Measurements from ENCODE around the gene RBMS3. TPM values are rescaled to one million over a fixed set of nuclear protein-coding genes. Genes with fewer than 3 reads are reported as not detected.

Gene RBMS3
- total RNA-seq, 5 donors from 2014 or later (not counting 1 experiment from before 2014, with no cell fraction given), result 0.62 to 2.9 (median 1.4) TPM

DNA sequence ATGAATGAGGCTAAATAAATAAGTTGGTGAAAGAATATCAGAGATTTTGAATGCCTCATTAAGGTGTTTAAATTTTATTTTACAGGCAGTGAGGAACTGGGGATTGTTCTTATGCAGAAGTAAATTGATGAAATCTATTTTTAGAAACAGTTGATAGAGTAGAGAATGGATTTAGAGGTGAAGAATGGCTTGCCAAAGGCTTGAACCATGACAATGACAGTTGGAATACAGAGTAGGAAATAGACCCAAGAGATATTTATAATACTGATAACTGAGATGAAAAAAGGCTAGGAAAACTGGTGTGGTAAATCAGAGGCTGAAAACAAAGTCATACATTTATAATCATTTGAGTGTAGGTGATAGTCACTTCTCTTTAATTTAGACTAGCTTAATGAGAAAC, 39.0 kb upstream of the RBMS3 start:
- no peaks in the 10 kb centered on the region for H3K4me1 Mint-ChIP-seq
- no peak overlapping the region for H3K4me3 ChIP-seq (ENCODE audit: control insufficient read depth in 1 of 2, extremely low read depth in 1 of 2, low read length in 1 of 2)
- no peak overlapping the region for H3K4me3 Mint-ChIP-seq
- ATAC-seq (replicated peaks in 1 of 4) (no peak), DNase-seq (no peak)
- peaks cover 0 to 7% of the 10 kb centered on the region in 2 donors for H3K27me3 Mint-ChIP-seq
- H3K36me3 ChIP-seq (ENCODE audit: control insufficient read depth in 2 of 2, extremely low read depth in 1 of 2, insufficient read depth in 1 of 2, low read length in 1 of 2), result no peaks in the 10 kb centered on the region
- no peaks in the 10 kb centered on the region for H3K4me1 ChIP-seq (ENCODE audit: control insufficient read depth in 1 of 2, extremely low read depth in 1 of 2, insufficient read depth in 2 of 2, low read length in 2 of 2)
- peaks cover 0 to 3% (median 0%) of the 10 kb centered on the region in 3 donors for H3K9me3 Mint-ChIP-seq
- H3K27me3 ChIP-seq (replicated peaks in 1 of 2; ENCODE audit: control insufficient read depth in 2 of 2, extremely low read depth in 1 of 2, insufficient read depth in 2 of 2, low read length in 1 of 2), result no peaks in the 10 kb centered on the region
- no peak overlapping the region for H3K27ac ChIP-seq (ENCODE audit: low read length)
- H3K36me3 Mint-ChIP-seq, result no peaks in the 10 kb centered on the region
- H3K9me3 ChIP-seq, result no peaks in the 10 kb centered on the region
- no peak overlapping the region for H3K27ac Mint-ChIP-seq
- ChIA-PET CTCF (no interaction called here), POLR2A (no interaction called here)

GRCh38 chr3:29242296-29242695, 38.6 kb upstream of the RBMS3 start:
- H3K4me1 ChIP-seq (ENCODE audit: control insufficient read depth in 1 of 2, extremely low read depth in 1 of 2, insufficient read depth in 2 of 2, low read length in 2 of 2), result no peaks in the 10 kb centered on the region
- H3K27ac ChIP-seq (ENCODE audit: low read length), result no peak overlapping the region
- no peaks in the 10 kb centered on the region for H3K27me3 ChIP-seq (replicated peaks in 1 of 2; ENCODE audit: control insufficient read depth in 2 of 2, extremely low read depth in 1 of 2, insufficient read depth in 2 of 2, low read length in 1 of 2)
- ChIA-PET CTCF (no interaction called here), POLR2A (no interaction called here)
- WGBS (ENCODE audit: insufficient coverage), result no CpG with 5 or more reads among the region's 2 CpGs
- Mint-ChIP-seq H3K4me3 (no peak overlapping the region), H3K27me3 (peaks cover 0 to 7% of the 10 kb centered on the region in 2 donors), H3K4me1 (no peaks in the 10 kb centered on the region), H3K27ac (no peak overlapping the region), H3K36me3 (no peaks in the 10 kb centered on the region), H3K9me3 (peaks cover 0 to 3% (median 0%) of the 10 kb centered on the region in 3 donors)
- ATAC-seq (replicated peaks in 1 of 4) (no peak), DNase-seq (no peak)
- no peak overlapping the region for H3K4me3 ChIP-seq (ENCODE audit: control insufficient read depth in 1 of 2, extremely low read depth in 1 of 2, low read length in 1 of 2)
- no peaks in the 10 kb centered on the region for H3K36me3 ChIP-seq (ENCODE audit: control insufficient read depth in 2 of 2, extremely low read depth in 1 of 2, insufficient read depth in 1 of 2, low read length in 1 of 2)
- H3K9me3 ChIP-seq, result no peaks in the 10 kb centered on the region

GRCh38 chr3:29245441-29245840, 35.4 kb upstream of the RBMS3 start:
- ChIA-PET POLR2A (no interaction called here), CTCF (no interaction called here)
- Mint-ChIP-seq H3K9me3 (peaks cover 0 to 3% (median 0%) of the 10 kb centered on the region in 3 donors), H3K36me3 (no peaks in the 10 kb centered on the region), H3K27me3 (peaks cover 0 to 3% of the 10 kb centered on the region in 2 donors), H3K4me3 (no peak overlapping the region), H3K4me1 (no peaks in the 10 kb centered on the region), H3K27ac (no peak overlapping the region)
- no peak for DNase-seq
- no peaks in the 10 kb centered on the region for H3K36me3 ChIP-seq (ENCODE audit: control insufficient read depth in 2 of 2, extremely low read depth in 1 of 2, insufficient read depth in 1 of 2, low read length in 1 of 2)
- H3K4me3 ChIP-seq (ENCODE audit: control insufficient read depth in 1 of 2, extremely low read depth in 1 of 2, low read length in 1 of 2), result no peak overlapping the region
- WGBS (ENCODE audit: insufficient coverage), result no CpG with 5 or more reads among the region's 2 CpGs
- no peaks in the 10 kb centered on the region for H3K9me3 ChIP-seq
- no peaks in the 10 kb centered on the region for H3K4me1 ChIP-seq (ENCODE audit: control insufficient read depth in 1 of 2, extremely low read depth in 1 of 2, insufficient read depth in 2 of 2, low read length in 2 of 2)
- no peaks in the 10 kb centered on the region for H3K27me3 ChIP-seq (replicated peaks in 1 of 2; ENCODE audit: control insufficient read depth in 2 of 2, extremely low read depth in 1 of 2, insufficient read depth in 2 of 2, low read length in 1 of 2)
- no peak for ATAC-seq (replicated peaks in 1 of 4)
- no peak overlapping the region for H3K27ac ChIP-seq (ENCODE audit: low read length)

- H3K36me3 Mint-ChIP-seq, result no peaks in the 10 kb centered on the region
- H3K27ac Mint-ChIP-seq, result no peak overlapping the region
- no peaks in the 10 kb centered on the region for H3K4me1 Mint-ChIP-seq
- Histone ChIP-seq H3K36me3 (ENCODE audit: control insufficient read depth in 2 of 2, extremely low read depth in 1 of 2, insufficient read depth in 1 of 2, low read length in 1 of 2) (no peaks in the 10 kb centered on the region), H3K4me3 (ENCODE audit: control insufficient read depth in 1 of 2, extremely low read depth in 1 of 2, low read length in 1 of 2) (no peak overlapping the region), H3K27me3 (replicated peaks in 1 of 2; ENCODE audit: control insufficient read depth in 2 of 2, extremely low read depth in 1 of 2, insufficient read depth in 2 of 2, low read length in 1 of 2) (no peaks in the 10 kb centered on the region), H3K27ac (ENCODE audit: low read length) (no peak overlapping the region), H3K4me1 (ENCODE audit: control insufficient read depth in 1 of 2, extremely low read depth in 1 of 2, insufficient read depth in 2 of 2, low read length in 2 of 2) (no peaks in the 10 kb centered on the region), H3K9me3 (no peaks in the 10 kb centered on the region)
- WGBS (ENCODE audit: insufficient coverage), result 100% methylated on average over 2 of the region's 3 CpGs
- POLR2A ChIA-PET, result no interaction called here
- DNase-seq (no peak), ATAC-seq (replicated peaks in 1 of 4) (no peak)
- no peaks in the 10 kb centered on the region for H3K9me3 Mint-ChIP-seq
- CTCF ChIA-PET, result interaction anchor here in 1 of 2 donors (0.6 kb wide), 1 partner anchor 49 kb away, joined by 3 read pairs; no protein-coding TSS in a partner anchor
- no peak overlapping the region for H3K4me3 Mint-ChIP-seq
- no peaks in the 10 kb centered on the region for H3K27me3 Mint-ChIP-seq
Measured at GRCh38 chr3:29247088-29247745, 33.7 kb upstream of the RBMS3 start.

DNA sequence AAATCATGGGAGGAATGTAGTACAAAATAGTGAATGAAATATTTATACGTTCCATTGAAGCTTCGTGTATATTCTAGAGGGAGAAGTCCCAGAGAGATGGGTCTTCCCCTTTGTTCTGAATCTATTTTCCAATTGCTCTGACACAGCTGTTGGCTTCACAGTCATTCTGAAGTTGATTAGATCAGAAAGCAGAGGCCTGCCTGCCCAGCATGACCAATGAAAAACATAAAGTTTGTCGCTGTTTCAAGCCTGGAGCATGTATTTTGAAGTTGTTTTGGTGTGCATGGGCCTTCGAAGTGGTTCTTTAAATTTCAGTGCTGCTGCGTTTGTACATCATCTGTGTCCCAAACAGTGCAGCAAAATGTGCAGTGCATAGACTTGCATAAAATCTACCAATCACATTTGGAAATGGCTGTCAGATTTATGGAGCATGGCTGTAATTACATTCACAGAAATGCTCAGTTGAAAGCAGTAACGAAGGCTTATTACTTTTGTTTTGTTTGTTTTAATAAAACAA, 31.0 kb upstream of the RBMS3 start:
- 92% methylated on average over 2 of the region's 6 CpGs for WGBS (ENCODE audit: insufficient coverage)
- H3K4me1 ChIP-seq (ENCODE audit: control insufficient read depth in 1 of 2, extremely low read depth in 1 of 2, insufficient read depth in 2 of 2, low read length in 2 of 2), result no peaks in the 10 kb centered on the region

GRCh38 chr3:29255854-29256696, 24.8 kb upstream of the RBMS3 start:
- POLR2A ChIA-PET, result no interaction called here
- H3K4me3 Mint-ChIP-seq, result no peak overlapping the region
- no peak for ATAC-seq (replicated peaks in 1 of 4)
- no peak overlapping the region for H3K27ac Mint-ChIP-seq
- Histone ChIP-seq H3K27ac (ENCODE audit: low read length) (no peak overlapping the region), H3K27me3 (replicated peaks in 1 of 2; ENCODE audit: control insufficient read depth in 2 of 2, extremely low read depth in 1 of 2, insufficient read depth in 2 of 2, low read length in 1 of 2) (no peaks in the 10 kb centered on the region), H3K4me3 (ENCODE audit: control insufficient read depth in 1 of 2, extremely low read depth in 1 of 2, low read length in 1 of 2) (no peak overlapping the region), H3K36me3 (ENCODE audit: control insufficient read depth in 2 of 2, extremely low read depth in 1 of 2, insufficient read depth in 1 of 2, low read length in 1 of 2) (no peaks in the 10 kb centered on the region), H3K4me1 (ENCODE audit: control insufficient read depth in 1 of 2, extremely low read depth in 1 of 2, insufficient read depth in 2 of 2, low read length in 2 of 2) (no peaks in the 10 kb centered on the region), H3K9me3 (no peaks in the 10 kb centered on the region)
- H3K9me3 Mint-ChIP-seq, result no peaks in the 10 kb centered on the region
- CTCF ChIA-PET, result no interaction called here
- H3K27me3 Mint-ChIP-seq, result no peaks in the 10 kb centered on the region
- H3K36me3 Mint-ChIP-seq, result no peaks in the 10 kb centered on the region
- DNase-seq, result no peak
- WGBS (ENCODE audit: insufficient coverage), result 76% methylated on average over 2 of the region's 5 CpGs
- peaks cover 0 to 4% (median 0%) of the 10 kb centered on the region in 3 donors for H3K4me1 Mint-ChIP-seq

More for the DNA sequence above, 31.0 kb upstream of the RBMS3 start:
- no peaks in the 10 kb centered on the region for H3K36me3 ChIP-seq (ENCODE audit: control insufficient read depth in 2 of 2, extremely low read depth in 1 of 2, insufficient read depth in 1 of 2, low read length in 1 of 2)
- H3K36me3 Mint-ChIP-seq, result no peaks in the 10 kb centered on the region
- H3K9me3 Mint-ChIP-seq, result no peaks in the 10 kb centered on the region
- CTCF ChIA-PET, result no interaction called here
- POLR2A ChIA-PET, result no interaction called here
- H3K27ac ChIP-seq (ENCODE audit: low read length), result no peak overlapping the region
- no peak for ATAC-seq (replicated peaks in 1 of 4)
- no peaks in the 10 kb centered on the region for H3K9me3 ChIP-seq
- no peak overlapping the region for H3K27ac Mint-ChIP-seq
- DNase-seq, result no peak
- no peaks in the 10 kb centered on the region for H3K4me1 Mint-ChIP-seq
- no peaks in the 10 kb centered on the region for H3K27me3 Mint-ChIP-seq
- H3K27me3 ChIP-seq (replicated peaks in 1 of 2; ENCODE audit: control insufficient read depth in 2 of 2, extremely low read depth in 1 of 2, insufficient read depth in 2 of 2, low read length in 1 of 2), result no peaks in the 10 kb centered on the region
- no peak overlapping the region for H3K4me3 Mint-ChIP-seq
- no peak overlapping the region for H3K4me3 ChIP-seq (ENCODE audit: control insufficient read depth in 1 of 2, extremely low read depth in 1 of 2, low read length in 1 of 2)

All from T-cell (primary cell).